Globus pallidus (tissue), 1 donor: ENCODE measurements around the gene CAPN8.
"Not testable (repeated sequence)": the region's sequence is repeated elsewhere in the genome, so short reads cannot be mapped to it uniquely, and the experiment has no call there.

ENCODE experiments used
- DNase-seq: peaks from one replicate; pipeline ENCODE4 v3.0.0-alpha.2; 2015; ENCODE audit warnings: low spot score

Gene CAPN8

GRCh38 chr1:223525957-223526356 lies 139.5 kb downstream of the CAPN8 start:
- no peak for DNase-seq

GRCh38 chr1:223525546-223525945 lies 140.0 kb downstream of the CAPN8 start:
- no peak for DNase-seq

GRCh38 chr1:223524930-223525451 lies 140.5 kb downstream of the CAPN8 start:
- DNase-seq = no peak

- DNase-seq = no peak
Observed at GRCh38 chr1:223521150-223521549, 144.4 kb downstream of the CAPN8 start.

GRCh38 chr1:223520200-223520599 lies 145.3 kb downstream of the CAPN8 start:
- no peak for DNase-seq

GRCh38 chr1:223519116-223519515 lies 146.4 kb downstream of the CAPN8 start:
- DNase-seq = no peak

GRCh38 chr1:223518553-223518952 lies 146.9 kb downstream of the CAPN8 start:
- DNase-seq = not testable (repeated sequence)

- no peak for DNase-seq
Observed at GRCh38 chr1:223515926-223516325, 149.6 kb downstream of the CAPN8 start.

- no peak for DNase-seq
Observed at GRCh38 chr1:223515421-223515820, 150.1 kb downstream of the CAPN8 start.

- DNase-seq = no peak
Observed at GRCh38 chr1:223514644-223515043, 150.9 kb downstream of the CAPN8 start.

GRCh38 chr1:223513309-223513708 lies 152.2 kb downstream of the CAPN8 start:
- DNase-seq = no peak

GRCh38 chr1:223512057-223512456 lies 153.4 kb downstream of the CAPN8 start:
- DNase-seq = no peak

GRCh38 chr1:223508796-223509195 lies 156.7 kb downstream of the CAPN8 start:
- no peak for DNase-seq

GRCh38 chr1:223504741-223505140 lies 160.8 kb downstream of the CAPN8 start:
- DNase-seq = peak; percentile 2

- DNase-seq = no peak
Observed at GRCh38 chr1:223503348-223503747, 162.2 kb downstream of the CAPN8 start.

- no peak for DNase-seq
Observed at GRCh38 chr1:223500560-223501425, 164.7 kb downstream of the CAPN8 start.

GRCh38 chr1:223496883-223497282 lies 168.6 kb downstream of the CAPN8 start:
- DNase-seq = no peak

- DNase-seq = no peak
Observed at GRCh38 chr1:223494926-223495645, 170.4 kb downstream of the CAPN8 start.

GRCh38 chr1:223492044-223492443 lies 173.5 kb downstream of the CAPN8 start:
- DNase-seq = no peak
